Measurements from ENCODE around the gene TXNDC12.
A peak's percentile ranks its signal among the peaks of the same experiment; 100 is the strongest.
"Not testable (repeated sequence)": the region's sequence is repeated elsewhere in the genome, so short reads cannot be mapped to it uniquely, and the experiment has no call there.

Gene TXNDC12

GRCh38 chr1:52055066-52055865, at the start of gene TXNDC12:
TSS of gene TXNDC12 (minus strand) at chr1:52055191. CDS start at chr1:52055096, 95 bp downstream.
- in situ Hi-C loops (cut with MboI; ENCODE audit: low pct_unique_long_range_greater_than_20kb, low sequenced_read_pairs, unreplicated experiment) = no loop called here
- peak; percentile 81 for DNase-seq (ENCODE audit: low spot score)
- TF ChIP-seq CTCF (IDR thresholded peaks at IDR 0.05; ENCODE audit: extremely low read depth, insufficient read depth, missing control alignments) = no peak

- DNase-seq (ENCODE audit: low spot score) = no peak
- TF ChIP-seq CTCF (IDR thresholded peaks at IDR 0.05; ENCODE audit: extremely low read depth, insufficient read depth, missing control alignments) = no peak
- in situ Hi-C loops (cut with MboI; ENCODE audit: low pct_unique_long_range_greater_than_20kb, low sequenced_read_pairs, unreplicated experiment) = no loop called here
These were observed 47.5 kb upstream of the TXNDC12 start for GRCh38 chr1:52102336-52103013.

- no peak for DNase-seq (ENCODE audit: low spot score)
- in situ Hi-C loops (cut with MboI; ENCODE audit: low pct_unique_long_range_greater_than_20kb, low sequenced_read_pairs, unreplicated experiment) = no loop called here
- no peak for TF ChIP-seq CTCF (IDR thresholded peaks at IDR 0.05; ENCODE audit: extremely low read depth, insufficient read depth, missing control alignments)
These were observed 43.3 kb upstream of the TXNDC12 start for GRCh38 chr1:52098139-52098871.

- in situ Hi-C loops (cut with MboI; ENCODE audit: low pct_unique_long_range_greater_than_20kb, low sequenced_read_pairs, unreplicated experiment) = no loop called here
- TF ChIP-seq CTCF (IDR thresholded peaks at IDR 0.05; ENCODE audit: extremely low read depth, insufficient read depth, missing control alignments) = no peak
- DNase-seq (ENCODE audit: low spot score) = no peak
These were observed 41.2 kb upstream of the TXNDC12 start for GRCh38 chr1:52096216-52096615.

- in situ Hi-C loops (cut with MboI; ENCODE audit: low pct_unique_long_range_greater_than_20kb, low sequenced_read_pairs, unreplicated experiment) = not testable (repeated sequence)
These were observed 39.3 kb upstream of the TXNDC12 start for GRCh38 chr1:52094300-52094699.

GRCh38 chr1:52087892-52088291, 32.9 kb upstream of the TXNDC12 start:
- in situ Hi-C loops (cut with MboI; ENCODE audit: low pct_unique_long_range_greater_than_20kb, low sequenced_read_pairs, unreplicated experiment) = not testable (repeated sequence)

More at GRCh38 chr1:52094300-52094699, 39.3 kb upstream of the TXNDC12 start:
- not testable (repeated sequence) for DNase-seq (ENCODE audit: low spot score)

GRCh38 chr1:52080014-52080415, 25.0 kb upstream of the TXNDC12 start:
- no peak for TF ChIP-seq CTCF (IDR thresholded peaks at IDR 0.05; ENCODE audit: extremely low read depth, insufficient read depth, missing control alignments)
- DNase-seq (ENCODE audit: low spot score) = no peak
- in situ Hi-C loops (cut with MboI; ENCODE audit: low pct_unique_long_range_greater_than_20kb, low sequenced_read_pairs, unreplicated experiment) = no loop called here

More at GRCh38 chr1:52087892-52088291, 32.9 kb upstream of the TXNDC12 start:
- DNase-seq (ENCODE audit: low spot score) = not testable (repeated sequence)

GRCh38 chr1:52077277-52077676, 22.3 kb upstream of the TXNDC12 start:
- DNase-seq (ENCODE audit: low spot score); in situ Hi-C loops (cut with MboI; ENCODE audit: low pct_unique_long_range_greater_than_20kb, low sequenced_read_pairs, unreplicated experiment): not testable (repeated sequence)
